Posterior vena cava (tissue), 2 donors: ENCODE measurements around the gene CBFA2T2. TPM values are rescaled to one million over a fixed set of nuclear protein-coding genes. Genes with fewer than 3 reads are reported as not detected.
A peak's percentile ranks its signal among the peaks of the same experiment; 100 is the strongest.

Experiments used
- DNase-seq: peaks from one replicate; pipeline ENCODE4 v3.0.0-alpha.2; 2020; ENCODE audit warnings: low spot score
- intact Hi-C, 2 donors: fragments of 100-400 bp; cut with DNase I; formaldehyde crosslinking; loops; one replicate each; pipeline versions ENCODE4 v1.14.1 to v1.14.2; 2022 to 2023
- total RNA-seq, 2 donors: library from RNA; stranded (reverse); fragmentation: NEBNext Ultra II Directional; extraction: Animal tissue kit (Norgen Biotek cat#: 25700); gene quantifications; one replicate each; pipeline ENCODE4 v1.2.1, GENCODE V29; 2021
- donor health status: DM: yes; HTN: yes; CAD: no.
- donor health status: DM: yes; HTN: yes; CAD: no.

The CBFA2T2 gene
- total RNA-seq, 2 donors from 2014 or later: 11.0 to 12.0 TPM

- no peak for DNase-seq
- intact Hi-C loops: no loop called here
Observed at GRCh38 chr20:33677991-33678702, 188.3 kb downstream of the CBFA2T2 start.

DNA sequence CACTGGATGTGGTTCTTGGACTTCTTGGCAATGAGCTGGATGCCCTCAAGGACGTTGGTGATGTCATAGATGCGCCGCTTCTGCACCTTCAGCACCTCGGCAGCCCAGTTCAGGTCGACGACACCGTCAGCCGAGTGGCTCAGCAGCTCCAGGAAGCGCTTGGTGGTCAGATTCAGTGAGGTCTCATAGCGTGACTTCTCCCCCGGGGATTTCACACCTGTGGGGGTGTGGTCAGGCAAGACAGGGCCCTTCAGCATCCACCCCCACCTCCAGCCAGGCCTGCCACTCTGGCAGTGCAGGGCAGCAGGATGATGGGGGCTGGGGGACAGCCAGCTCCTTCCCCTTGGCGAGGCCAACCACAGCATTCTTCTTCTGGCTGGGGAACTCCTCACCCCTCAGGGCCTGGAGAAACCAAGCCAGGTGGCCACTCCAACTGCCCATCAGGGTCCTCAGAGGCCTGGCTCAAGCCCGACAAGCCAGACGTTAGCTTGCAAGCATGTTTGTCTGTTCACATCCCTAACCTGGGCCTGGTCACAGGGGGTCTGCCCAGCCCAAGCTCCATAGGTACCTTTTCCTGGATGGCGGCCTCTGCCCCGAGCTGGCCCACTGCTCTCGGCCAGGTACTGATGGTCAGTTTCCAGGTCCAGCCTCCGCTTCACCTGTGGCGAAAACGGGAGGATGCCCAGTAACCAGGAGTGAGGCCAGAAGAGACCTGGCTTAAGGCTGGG, 190.0 kb downstream of the CBFA2T2 start:
- DNase-seq: no peak
- intact Hi-C loops: no loop called here

DNA sequence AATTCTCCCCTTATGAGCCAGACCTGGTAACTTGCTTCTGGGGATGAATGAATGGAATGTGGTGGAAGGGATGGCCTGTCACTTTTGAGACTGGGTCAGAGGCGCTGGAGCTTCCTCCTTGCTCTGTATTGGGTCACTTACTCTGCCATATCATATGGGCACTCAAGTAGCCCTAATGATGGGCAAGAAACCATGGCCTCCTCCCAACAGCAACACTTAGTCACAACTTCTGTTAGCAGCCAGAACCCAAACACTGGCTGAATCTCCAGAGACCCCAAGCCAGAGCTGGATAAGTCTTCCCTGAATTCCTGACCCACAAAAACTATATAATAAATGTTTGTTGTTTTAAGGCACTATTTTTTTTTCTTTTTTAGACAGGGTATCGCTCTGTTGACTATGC, 190.8 kb downstream of the CBFA2T2 start:
- DNase-seq: no peak
- intact Hi-C loops: no loop called here

GRCh38 chr20:33681288-33681687, 191.4 kb downstream of the CBFA2T2 start:
- intact Hi-C loops: no loop called here
- no peak for DNase-seq

DNA sequence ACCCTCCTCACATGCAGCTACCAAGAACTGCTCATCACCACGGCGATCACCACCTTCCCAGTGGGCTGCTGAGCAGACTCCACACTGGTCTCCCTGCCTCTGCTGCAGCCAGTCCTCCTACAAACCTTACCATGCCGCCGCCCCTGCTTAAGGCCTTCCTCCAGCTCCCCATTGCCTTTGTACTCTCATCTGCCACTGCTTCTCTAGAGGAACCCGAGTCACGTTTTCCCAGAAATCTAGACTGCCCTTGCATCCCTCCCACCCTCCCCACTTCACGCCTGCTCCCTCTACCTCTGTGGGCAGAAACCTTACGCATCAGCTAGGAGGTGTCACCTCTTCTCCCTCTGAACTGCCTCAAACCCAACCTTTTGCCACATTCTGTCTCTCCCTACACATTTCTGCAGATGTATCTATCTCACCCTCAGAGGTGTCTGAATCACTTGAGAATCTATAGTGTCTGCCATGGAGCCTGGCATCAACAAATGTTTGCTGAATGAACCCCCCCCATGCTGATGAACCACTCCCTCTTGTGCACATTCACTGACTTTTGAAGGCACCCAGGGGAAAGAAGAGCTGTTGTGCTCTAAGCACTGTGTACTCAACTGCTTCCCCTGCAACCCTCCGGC, 191.9 kb downstream of the CBFA2T2 start:
- intact Hi-C loops: no loop called here

GRCh38 chr20:33684533-33685327, 194.8 kb downstream of the CBFA2T2 start:
- intact Hi-C loops: no loop called here
- no peak for DNase-seq

More for the DNA sequence above, 191.9 kb downstream of the CBFA2T2 start:
- no peak for DNase-seq

DNA sequence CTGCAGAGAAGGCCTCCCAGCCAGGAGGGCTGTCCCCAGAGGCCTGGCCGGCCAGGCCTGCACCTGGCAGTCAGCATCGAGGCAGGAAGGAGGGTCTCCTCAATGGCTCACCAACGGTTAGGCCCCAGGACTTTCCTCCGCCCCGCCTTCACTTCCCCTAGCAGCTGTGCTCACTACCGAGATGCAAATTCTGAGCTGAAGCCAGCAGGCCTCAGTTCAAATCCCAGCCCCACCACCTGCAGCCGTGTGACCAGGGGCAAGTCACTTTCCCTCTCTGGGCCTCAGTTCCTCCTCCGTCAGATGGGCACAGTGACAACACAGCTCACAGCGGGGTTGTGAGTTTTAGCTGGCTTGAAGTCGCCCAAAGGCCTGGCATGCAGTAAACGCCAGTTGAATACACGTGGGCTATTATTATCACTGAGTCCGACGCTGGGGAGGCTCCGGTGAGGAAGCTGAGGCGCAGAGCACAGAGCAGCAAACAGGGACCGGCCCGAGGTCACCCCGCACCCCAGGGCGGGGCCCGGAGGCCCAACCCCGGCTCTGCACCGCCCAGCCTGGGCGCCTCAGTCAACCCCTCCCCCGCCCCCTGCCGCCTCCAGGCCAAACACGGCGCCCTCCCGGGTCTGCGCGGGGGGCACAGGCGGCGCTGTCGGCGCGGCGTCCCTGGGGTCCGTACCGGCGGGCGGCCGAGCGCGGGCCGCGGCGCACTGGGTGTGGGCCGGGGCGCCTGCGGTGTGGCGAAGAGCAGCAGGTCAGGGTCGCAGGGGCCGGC, 195.6 kb downstream of the CBFA2T2 start:
- intact Hi-C loops: no loop called here
- DNase-seq: no peak

- peak; percentile 99 for DNase-seq
- intact Hi-C loops: no loop called here
Observed at GRCh38 chr20:33686100-33686983, 196.4 kb downstream of the CBFA2T2 start, which contains the start of gene E2F1. Gene E2F1, minus strand, starts transcription at chr20:33686385. Its CDS starts 121 bp downstream, at chr20:33686264.

- no peak for DNase-seq
- intact Hi-C loops: no loop called here
Observed at GRCh38 chr20:33686984-33687366, 197.1 kb downstream of the CBFA2T2 start.

GRCh38 chr20:33687370-33687915, 197.5 kb downstream of the CBFA2T2 start:
- intact Hi-C loops: no loop called here
- no peak for DNase-seq

DNA sequence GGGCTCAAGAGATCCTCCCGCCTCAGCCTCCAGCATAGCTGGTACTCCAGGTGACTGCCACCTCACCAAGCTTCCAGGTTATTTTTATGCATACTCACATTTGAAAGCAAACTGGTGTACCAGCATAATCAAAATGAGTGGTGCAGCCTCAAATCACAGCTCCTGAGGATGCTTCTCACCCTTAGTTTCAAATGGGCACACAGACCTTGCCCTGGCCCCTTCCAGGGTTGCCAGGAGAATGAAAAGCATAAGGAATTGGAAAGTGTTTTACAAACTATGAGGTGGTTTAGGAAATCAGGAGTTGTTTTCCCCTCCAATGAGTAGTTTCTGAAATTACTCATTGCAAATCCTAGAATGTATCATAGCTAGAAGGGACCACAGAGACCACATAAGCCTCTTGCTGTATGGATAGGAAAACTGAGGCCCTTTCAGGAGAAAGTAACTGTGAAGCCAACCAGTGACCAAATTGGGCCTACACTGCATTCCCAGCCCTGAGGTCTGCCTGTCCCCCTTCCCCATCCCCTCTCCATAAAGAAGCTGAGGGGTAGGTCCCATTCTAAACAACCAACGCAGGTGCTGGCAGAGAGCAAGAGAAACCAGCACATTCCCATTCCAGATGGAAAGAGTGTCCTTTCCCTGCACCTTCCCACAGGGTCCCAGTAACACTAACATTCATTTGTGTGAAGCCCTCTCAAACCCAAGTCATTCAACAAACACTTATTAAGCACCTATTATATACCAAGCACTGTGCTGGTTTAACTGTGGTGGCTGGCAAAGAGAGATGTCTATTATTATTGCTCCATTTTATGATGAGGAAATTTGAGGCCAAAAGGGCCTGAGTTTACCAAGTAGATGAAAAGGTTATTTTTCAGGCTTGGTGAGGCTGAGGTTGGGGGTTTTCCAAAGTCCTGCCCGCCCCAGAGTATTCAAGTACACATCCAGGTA, 198.4 kb downstream of the CBFA2T2 start:
- no peak for DNase-seq
- intact Hi-C loops: no loop called here

DNA sequence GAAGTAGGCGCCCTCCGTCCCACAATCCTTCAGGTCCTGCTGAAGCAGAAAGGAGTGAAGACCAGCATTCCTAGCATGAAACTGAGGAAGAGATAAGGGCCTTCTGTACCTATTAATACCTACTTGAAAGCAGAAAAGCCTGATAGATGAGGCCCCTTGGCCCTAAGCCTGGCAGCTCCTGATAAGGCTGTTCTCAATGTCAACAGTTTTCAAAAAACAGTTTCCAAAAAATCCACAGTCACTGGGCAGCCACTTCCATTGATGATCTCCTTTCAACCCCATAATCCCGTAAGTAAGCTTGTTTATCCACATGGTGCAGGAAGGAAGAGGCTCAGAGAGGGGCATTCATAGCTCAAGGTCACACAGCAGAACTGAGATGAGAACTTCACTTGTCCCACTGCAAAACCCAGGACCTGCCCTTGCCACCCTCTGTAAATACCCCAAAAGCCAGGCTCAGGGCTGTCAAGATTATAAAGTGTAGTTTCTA, 199.1 kb downstream of the CBFA2T2 start:
- DNase-seq: no peak
- intact Hi-C loops: no loop called here

GRCh38 chr20:33689493-33689892, 199.6 kb downstream of the CBFA2T2 start:
- intact Hi-C loops: no loop called here
- no peak for DNase-seq

GRCh38 chr20:33689973-33690372, 200.1 kb downstream of the CBFA2T2 start:
- DNase-seq: no peak
- intact Hi-C loops: no loop called here

GRCh38 chr20:33693289-33693688, 203.4 kb downstream of the CBFA2T2 start:
- no peak for DNase-seq
- intact Hi-C loops: no loop called here
